ENCODE measurements around the gene AUTS2.
"Not testable (repeated sequence)": the region's sequence is repeated elsewhere in the genome, so short reads cannot be mapped to it uniquely, and the experiment has no call there.

The AUTS2 gene

DNA sequence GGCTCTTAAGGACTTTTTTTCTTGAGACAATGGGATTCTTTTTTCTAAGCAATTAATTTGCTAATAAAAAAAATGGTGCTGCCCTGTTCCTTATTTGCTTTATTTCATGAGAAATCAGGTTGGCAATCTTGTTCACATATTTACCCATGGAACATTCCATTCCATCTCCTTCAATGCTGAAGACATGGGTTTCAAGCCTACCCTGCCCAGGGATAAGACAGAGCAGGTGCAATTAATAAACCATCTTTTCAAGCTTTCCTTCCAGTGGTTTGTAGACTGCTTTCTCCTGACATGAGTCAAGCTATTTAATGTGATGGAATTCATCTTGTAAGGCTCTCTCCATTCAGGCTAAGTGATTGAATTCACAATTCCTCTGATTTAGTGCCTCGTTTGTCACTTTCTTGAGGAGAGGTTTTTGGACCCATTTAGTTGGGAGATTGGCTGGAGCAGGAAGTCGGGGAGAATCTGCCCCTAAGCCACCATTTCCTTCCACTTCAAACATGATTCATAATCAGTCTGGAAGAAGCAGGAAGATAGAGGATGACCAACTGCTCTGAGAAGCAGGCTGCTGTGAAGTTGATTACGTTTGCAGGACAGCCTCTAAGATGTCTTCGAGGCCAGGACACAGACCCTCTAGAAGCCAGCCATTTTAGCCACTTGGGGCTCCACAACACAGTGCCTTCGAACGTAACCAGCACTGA is 981.3 kb downstream of the AUTS2 start:
- no peak for DNase-seq

DNA sequence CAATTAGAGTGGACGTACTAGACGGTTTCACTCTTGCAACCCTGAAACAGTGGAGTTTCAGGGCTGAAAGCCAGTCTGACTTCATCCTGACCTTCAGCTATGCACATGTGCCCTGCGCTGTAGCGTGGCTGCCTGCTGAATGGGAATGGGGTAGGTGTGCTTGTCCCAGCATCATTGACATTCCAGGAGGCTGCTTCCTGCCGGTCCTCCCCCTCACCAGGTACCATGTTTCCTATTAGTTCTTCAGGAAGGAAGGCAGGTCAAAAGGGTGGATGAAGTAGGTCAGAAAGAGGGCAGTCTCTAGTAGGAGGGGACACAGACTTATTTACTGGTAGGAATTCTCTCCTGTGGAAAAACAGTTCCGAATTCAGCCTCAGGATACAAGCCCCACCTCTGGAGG is 981.9 kb downstream of the AUTS2 start:
- DNase-seq, result no peak

DNA sequence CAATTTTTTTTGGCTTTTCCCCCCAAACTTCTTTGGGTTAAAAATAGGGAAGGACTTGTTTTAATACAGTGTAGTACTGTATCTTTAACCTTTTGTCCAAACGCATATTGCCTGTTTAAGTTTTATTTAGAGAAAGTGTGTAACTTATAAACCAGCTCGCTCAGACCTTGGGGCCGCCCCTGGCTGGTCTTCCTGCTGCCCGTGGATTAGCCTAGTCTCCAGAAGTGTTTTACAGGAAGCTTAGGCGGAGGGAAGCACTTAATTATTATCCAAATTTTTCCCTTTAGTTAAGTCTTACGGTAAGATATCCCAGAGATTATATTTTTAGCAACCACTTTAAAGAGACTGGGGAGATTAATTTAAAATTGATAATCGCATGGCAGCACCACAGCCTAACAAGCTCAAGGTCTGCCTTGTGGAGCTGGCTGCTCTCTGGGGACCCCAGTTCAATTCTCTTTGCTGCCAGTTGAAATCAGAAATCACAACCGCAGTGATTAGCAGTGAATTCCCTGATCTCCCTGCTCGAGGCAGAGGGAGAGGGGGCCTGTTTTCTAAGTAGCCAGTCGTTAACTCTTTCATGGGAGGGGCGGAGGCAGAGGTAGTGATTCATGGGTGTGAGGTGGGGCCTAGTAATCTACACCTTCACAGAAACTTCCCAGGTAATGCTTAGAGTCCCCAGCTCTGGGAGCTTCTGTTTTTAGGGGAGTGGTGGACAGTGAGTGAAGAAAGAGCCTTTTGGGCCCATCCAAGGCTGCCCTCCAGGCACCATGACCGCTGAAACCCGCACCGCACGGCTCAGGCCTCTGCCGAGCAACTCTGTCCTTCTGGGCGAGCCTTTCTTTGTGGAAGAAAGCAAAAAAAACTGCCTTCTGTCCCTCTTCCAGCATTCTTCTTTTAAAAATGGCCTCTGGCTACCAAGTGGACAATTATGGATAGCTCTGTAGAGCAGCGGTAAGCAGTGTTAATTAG is 984.9 kb downstream of the AUTS2 start:
- DNase-seq, result no peak

DNA sequence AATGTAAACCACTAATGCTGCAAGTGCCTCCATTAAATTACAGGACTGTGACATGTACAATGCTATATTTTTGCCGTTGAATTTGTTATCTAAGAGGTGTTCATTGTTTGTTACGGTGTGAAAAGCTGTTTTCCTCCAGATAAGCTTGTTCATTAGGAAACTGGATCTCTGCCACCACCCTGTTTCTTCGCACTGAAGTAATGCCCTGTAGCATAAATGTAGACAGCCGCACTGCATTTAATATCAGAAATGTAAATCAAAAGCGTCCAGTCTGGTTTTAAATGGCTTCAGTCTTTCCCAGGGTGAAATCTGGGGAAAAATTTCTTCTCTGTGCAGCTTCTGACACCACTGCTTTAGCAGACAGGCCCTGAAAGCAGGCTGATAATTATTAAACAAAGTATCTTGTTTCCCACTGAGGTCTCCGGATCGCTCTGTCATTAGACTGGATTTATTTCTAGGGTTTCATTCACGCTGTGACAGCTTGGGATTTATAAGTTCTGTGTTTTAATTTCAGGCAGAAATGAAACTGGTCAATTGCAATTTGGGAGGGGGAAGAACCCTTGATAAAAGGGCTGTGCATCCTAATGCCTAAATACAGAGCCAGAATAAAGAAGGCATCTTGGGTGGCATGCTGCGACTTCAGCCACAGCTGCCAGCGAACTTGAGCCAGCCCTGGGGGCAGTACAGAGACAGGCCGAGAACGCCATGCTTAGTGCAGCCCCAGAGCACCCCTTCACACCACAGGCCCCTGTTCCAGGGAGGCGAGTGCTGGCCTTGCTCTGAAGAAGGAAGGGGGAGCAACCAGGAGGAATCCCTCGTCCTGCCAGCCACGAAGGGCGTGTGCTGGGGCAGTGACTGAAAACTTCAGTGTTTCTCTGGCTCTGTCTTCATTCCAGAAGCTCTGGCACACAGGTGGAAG is 985.9 kb downstream of the AUTS2 start:
- no peak for DNase-seq

DNA sequence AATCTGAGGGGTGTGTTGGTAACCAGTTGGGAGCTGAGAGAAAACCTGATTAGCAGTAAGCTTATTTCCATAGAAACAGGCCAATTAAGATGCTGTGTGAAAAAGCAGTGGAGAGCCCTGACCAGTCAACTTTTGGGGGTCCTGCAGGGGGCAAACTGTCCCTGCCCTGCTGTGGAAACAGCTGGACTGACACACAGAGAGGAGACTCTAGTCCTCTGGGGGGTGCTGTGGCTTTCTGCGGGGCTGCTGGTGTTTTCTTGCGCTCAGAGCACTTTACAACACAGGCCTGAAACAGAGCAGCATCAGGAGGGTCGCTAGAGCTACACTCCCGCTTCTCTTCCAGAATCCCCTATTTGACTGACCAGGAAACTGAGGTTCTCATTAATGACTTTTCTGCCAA is 986.8 kb downstream of the AUTS2 start:
- no peak for DNase-seq

DNA sequence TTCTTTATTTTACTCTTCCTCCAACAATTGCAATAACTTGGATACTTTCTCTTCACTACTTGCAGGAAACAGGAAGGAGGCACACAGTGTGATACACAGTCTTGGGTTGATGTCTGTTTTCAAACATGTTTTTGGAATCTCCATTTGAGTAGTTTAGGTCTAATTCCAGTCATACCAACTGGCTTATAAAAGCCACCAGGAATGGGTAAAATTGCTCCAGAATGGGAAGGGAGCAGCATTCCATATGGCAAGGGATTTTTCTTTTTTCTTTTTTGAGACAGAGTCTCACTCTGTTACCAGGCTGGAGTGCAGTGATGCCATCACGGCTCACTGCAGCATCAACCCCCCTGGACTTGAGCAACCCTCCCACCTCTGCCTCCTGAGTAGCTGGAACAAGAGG is 988.5 kb downstream of the AUTS2 start:
- DNase-seq, result no peak

DNA sequence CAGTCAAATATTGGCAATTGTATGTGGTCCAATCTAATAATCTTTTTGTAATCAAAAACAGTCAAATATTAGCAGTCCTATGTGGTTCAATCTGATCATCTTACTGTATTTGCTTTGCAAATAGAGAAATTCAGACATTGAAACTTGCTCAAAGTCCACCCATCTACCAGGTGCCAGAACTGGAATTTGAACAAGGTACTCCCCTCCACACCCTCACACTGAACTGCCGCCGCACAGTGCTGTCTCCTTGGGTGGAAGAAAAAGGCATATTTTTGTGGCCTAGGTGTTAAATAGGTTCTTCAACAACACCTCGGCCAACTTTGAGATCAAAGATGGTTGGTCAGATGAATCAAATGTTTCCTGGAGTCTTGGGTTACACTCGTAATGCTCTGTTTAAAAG is 989.5 kb downstream of the AUTS2 start:
- DNase-seq, result no peak

DNA sequence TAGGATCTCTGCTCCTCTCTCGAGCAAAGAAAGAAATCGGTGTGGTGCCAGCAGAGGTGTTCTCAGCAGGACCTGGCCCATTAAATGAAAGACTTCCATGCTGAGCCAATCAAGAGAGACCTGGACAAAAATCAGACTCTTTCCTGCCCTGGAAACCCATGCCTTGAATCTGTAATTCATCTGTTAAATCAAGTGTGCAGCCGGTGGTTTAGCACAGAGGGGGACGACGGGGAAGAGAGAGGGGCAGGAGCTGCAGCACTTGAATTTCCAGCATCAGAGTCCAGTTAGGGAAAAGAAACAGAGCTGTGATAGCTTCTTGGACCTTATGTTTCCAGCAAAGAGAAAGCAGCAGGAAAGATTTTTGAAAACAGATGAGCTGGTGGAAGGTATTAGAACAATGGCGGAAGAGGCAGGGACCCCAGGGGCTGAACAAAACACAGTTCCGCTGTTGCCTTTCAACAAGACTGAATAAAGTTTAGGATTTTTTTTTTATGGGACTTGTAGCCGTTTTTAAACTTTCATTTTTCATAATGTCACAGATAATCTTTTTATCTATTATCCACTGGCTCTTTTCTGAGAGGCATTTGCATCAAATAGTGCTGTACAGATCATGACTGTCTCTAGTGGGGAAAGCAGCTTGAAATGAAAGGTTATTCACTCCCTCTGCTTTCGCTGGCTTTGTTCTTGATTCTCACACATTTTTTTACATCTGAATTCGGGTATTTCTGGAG is 990.1 kb downstream of the AUTS2 start:
- DNase-seq, result no peak

DNA sequence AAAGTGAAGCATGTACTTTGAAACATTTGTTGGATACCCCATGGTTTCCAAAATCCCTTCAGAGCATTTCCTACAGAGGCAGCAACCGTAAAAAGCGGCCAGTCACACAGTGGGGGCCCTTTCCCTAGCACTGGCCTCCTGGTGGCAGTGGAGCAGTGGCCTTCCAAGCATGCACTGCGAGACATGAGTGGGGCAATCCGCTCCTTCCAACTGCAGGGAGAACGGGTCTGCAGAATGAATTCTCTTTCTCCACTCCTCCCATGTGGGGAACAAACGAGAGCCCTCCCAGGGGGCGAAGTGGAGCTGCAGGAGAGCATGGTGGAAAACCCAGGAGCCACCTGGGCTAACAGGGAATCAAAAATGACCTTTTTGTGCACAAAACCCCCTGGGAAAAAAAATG is 990.7 kb downstream of the AUTS2 start:
- no peak for DNase-seq

DNA sequence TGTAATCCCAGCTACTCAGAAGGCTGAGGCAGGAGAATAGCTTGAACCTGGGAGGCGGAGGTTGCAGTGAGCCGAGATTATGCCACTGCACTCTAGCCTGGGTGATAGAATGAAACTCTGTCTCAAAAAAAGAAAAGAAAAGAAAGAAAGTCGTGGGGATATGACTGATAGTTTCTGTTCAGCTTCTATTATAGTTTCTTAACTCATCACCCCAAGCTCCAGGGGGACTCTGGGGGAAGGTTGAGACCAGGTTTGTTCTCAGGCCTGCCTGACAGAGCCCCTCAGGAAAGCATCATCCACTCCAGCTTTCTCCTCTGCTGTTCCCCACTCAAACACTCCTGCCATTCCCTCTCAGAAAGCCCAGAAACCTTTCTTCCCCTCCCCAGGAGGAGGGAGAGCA is 991.3 kb downstream of the AUTS2 start:
- DNase-seq, result no peak

DNA sequence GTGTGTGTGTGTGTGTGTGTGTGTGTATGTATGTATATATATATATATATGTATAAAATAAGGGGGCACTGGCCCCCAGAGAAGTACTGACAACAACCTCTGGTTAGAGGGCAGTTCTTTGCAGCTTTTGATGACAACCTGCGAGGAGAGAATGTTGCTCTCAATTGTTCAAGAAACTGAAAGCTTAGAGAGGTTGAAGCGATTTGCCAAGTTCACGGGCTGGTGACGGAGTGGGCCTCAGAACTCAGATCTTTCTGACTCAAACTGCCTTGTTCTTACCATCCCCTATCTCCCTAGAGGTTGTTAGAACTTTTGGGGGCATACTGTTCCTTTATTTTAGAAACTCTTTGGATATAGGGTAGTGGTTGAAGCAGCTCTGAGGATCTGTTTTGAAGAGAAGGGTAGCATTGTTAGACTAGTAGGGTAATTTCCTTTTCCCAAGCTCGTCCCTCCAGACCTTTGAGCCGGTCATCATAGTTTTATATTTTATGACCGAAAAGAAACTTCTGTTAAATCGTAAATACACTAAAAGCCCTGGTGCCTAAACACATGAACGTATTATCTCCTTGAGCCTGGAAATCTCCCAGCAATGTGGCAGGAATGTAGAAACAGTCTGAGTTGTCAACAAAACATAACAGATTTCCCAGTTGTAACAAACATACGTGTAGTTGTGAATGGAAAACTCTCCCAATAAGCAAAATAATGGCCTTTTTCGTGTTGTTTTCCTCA is 992.0 kb downstream of the AUTS2 start:
- no peak for DNase-seq

DNA sequence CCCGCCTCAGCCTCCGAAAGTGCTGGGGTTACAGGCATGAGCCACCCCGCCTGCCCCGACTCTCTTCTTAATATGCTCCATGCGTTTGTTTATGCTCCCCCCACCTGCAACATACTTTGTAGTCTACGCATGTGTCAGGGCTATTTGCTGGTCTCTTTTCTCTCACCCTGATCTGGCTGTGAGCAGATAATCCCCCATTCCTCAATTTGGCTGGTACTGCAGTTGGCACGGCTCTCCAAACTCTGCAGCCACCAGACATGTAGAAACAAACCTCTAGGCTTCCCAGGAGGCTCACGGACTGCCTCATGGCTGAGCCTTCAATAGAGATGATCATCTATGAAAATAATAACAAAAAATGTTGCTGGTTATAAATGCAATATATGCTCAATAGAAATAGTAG is 993.4 kb downstream of the AUTS2 start:
- DNase-seq, result no peak

DNA sequence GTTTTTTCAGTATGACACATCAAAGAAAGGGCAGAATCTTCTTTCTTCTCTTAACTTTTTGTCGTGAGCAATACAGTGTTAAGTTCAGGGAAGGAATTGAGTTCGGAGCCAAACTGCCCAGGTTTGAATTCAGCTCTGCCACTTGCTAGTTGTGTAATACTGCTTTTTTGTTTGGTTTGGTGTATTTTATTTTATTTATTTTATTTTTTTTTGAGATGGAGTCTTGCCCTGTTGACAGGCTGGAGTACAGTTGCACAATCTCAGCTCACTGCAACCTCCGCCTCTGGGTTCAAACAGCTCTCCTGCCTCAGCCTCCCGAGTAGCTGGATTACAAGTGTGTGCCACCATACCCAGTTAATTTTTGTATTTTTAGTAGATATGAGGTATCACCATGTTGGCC is 993.9 kb downstream of the AUTS2 start:
- DNase-seq, result no peak

DNA sequence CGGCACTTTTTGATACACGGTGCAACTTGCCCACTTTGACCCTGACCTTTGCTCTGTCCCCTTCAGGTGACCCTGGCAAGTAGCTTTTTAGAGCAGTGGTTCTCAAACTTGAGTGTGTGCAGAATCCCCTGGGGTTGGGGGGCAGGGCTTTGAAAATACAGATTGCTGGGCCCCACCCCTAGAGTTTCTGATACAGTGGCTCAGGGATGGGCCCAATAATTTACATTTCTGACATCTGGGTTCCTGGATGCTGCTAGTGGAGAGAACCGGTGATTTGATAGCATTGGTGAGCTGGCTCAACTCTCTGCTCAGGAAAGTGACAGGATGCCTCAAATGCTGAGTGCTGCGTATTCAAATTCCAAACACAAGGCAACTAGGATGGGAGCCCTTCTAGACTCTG is 995.9 kb downstream of the AUTS2 start:
- no peak for DNase-seq

DNA sequence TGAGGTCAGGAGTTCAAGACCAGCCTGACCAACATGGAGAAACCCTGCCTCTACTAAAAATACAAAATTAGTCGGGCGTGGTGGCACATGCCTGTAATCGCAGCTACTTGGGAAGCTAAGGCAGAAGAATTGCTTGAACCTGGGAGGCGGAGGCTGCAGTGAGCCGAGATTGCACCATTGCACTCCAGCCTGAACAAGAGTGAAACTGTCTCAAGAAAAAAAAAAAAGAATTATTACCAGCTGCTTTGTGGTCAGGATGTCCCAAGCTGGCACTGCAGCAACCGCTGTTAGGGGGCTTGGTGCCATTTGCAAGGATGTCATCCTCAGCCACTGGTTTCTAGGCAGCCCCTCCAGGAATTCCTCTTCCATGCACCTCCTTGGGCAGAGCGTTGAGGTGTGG is 996.6 kb downstream of the AUTS2 start:
- not testable (repeated sequence) for DNase-seq

DNA sequence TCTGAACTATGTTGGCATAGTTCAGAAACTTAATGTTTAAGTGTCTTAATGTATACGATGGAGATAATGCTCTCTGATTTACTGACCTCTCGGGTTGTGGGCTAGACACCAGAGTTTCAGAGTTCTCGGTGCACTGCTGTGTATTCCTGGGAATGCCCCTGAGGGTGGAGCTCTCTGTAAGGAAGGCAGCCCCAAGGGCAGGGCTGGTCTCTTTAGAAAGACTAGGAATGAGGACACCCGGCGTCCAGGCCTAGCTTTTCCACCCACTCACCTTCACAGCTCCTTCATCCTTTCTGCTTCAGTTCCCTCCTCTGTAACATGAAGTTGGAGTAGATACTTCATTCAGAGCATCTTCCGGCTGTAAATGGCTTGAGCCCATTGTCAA is 997.1 kb downstream of the AUTS2 start:
- no peak for DNase-seq

DNA sequence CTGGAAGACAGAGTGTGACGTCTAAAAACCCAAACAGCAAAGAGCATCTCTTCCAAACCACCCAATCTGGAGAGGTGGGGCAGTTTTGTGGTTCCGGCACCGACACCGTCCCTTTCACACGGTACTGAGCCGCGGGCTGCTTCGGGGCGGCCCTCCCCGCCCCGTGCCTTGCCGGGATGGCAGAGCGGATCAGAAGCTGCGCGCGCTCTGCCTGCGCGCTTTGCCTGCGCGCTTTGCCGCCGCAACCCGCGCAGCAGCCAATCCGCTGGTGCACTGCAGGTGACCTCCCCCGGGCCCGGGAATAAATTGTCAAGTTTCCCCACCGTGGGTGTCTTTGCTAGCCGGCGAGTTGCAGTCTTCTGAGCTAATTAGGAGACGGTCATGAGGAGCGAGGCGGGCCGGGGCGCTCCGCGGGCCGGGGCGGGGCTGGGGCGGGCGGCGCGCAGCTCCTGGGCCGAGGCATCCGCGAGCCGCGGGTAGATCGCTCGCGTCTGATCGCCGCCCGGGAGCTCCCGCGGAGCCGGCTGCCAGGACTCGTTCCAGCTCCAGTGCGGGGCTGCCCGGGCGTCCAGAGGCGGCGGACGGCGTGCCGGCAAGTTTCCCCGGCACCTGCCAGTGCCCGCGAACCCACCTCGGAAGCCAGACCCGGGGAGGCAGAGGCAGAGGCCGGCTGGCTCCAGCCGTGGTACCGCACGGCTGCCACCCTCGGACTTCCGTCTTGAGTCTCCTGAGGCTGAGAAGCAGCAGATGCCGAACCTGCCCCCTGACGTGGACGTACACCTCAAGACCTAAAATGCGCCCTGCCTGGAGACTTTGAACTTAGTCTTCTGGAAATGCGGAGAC is 997.7 kb downstream of the AUTS2 start:
- no peak for DNase-seq

DNA sequence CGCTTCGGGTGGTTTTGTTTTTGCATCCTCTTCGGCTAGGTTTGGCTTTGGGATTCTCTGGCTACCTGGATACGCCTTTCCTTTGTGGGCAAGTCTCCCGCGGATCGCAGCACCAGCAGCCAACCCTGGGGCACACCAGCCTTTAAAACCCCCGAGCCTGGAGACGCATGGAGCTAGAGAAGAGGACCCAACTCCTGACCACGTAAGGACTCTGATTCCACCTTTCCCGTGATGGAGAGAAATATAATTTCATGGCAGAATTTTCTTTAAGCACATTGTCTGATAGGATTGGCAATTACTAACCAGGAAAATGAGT is 998.3 kb downstream of the AUTS2 start:
- no peak for DNase-seq

DNA sequence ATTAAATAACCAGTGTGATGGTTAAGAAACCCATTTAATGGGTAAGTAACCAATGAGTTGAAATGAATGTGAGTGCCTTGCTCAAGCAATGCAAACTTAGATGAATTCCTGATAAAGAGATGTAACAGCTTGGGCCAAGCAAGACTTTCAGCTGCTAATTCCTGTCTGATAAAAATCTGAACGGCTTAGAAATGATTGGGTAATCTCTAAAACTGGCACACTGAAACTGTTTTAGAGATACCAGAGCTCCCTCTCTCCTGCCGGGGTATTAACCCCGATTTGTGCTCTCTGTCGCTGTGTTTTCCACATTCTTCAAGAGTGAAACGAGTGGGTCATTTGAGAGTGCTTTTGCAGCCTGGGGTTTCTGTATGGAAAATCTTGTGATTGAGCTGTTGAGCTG is 998.8 kb downstream of the AUTS2 start:
- no peak for DNase-seq

DNA sequence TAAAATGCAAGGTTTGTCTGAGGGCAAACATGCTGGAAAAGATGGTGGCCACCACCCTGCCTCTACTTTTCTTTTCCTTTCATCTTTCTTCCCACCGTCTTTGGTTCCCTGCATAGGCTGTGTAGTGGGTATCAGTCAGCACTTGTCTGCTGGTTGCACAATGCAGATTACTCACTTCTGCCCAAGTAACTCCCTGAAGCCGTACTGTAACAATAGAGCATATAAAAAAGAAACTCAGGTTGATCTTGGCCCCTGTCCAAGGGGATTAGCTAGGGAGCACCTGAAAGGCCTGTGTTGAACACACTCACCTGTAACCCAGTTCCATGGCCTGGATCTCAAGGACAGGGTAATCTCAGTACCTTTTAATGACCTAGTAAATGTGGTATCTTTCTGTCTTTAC is 1000.7 kb downstream of the AUTS2 start:
- DNase-seq, result no peak

All from left hindlimb (tissue), 1 donor.